ENCODE data around the gene PPM1H. TPM values are rescaled to one million over a fixed set of nuclear protein-coding genes. Genes with fewer than 3 reads are reported as not detected.

Gene PPM1H
- polyA plus RNA-seq, 1 of the 3 experiments (the other 2 are of a cell fraction) = 0.13 TPM

- H3K79me2 ChIP-seq (ENCODE audit: insufficient read depth) = no peaks in the 10 kb centered on the region
- no peak overlapping the region for H2AFZ ChIP-seq (ENCODE audit: low read depth)
- ChIA-PET CTCF (no interaction called here), POLR2A (interaction anchor here (0.6 kb wide), 1 partner anchor 10 kb away, joined by 3 read pairs; no protein-coding TSS in a partner anchor)
- no peak overlapping the region for H3K4me2 ChIP-seq
- no peaks in the 10 kb centered on the region for H3K4me1 ChIP-seq (ENCODE audit: control insufficient read depth in 1 of 2, insufficient read depth in 2 of 2, low read depth in 1 of 2, low read length in 1 of 2)
- H4K20me1 ChIP-seq (ENCODE audit: insufficient read depth) = no peaks in the 10 kb centered on the region
- no peaks in the 10 kb centered on the region for H3K27me3 ChIP-seq (ENCODE audit: insufficient read depth)
- 78% methylated on average over 4 of the region's 6 CpGs for WGBS (ENCODE audit: low lambda C conversion rate)
- TF ChIP-seq POLR2AphosphoS5 (IDR thresholded peaks at IDR 0.05; ENCODE audit: low read depth, low read length) = no peak
- TF ChIP-seq MEF2A (IDR thresholded peaks at IDR 0.05; ENCODE audit: borderline replicate concordance, low read depth) = no peak
- no peak for TF ChIP-seq GATA2 (CRISPR knock-in tag; IDR thresholded peaks at IDR 0.05)
- TF ChIP-seq ZBTB33 (IDR thresholded peaks at IDR 0.05; ENCODE audit: borderline replicate concordance, low read depth) = no peak
- no peaks in the 10 kb centered on the region for H3F3A ChIP-seq (replicated peaks; ENCODE audit: insufficient read depth)
- H3K9ac ChIP-seq = no peak overlapping the region
- no peak overlapping the region for H3K27ac ChIP-seq (ENCODE audit: low read depth in 2 of 2, low read length in 1 of 2)
- H3K9me3 ChIP-seq = no peaks in the 10 kb centered on the region
- DNase-seq = no peak
- no peaks in the 10 kb centered on the region for H3K36me3 ChIP-seq (replicated peaks in 1 of 2; ENCODE audit: control insufficient read depth in 1 of 2, insufficient read depth in 2 of 2, low read length in 1 of 2)
- H3K9me2 ChIP-seq = no peaks in the 10 kb centered on the region
- H3K4me3 ChIP-seq (ENCODE audit: low read depth in 2 of 2, low read length in 1 of 2) = no peak overlapping the region
Measured at GRCh38 chr12:62656591-62657362, 278.2 kb downstream of the PPM1H start.

- Histone ChIP-seq H3K9me2 (no peaks in the 10 kb centered on the region), H3K9me3 (no peaks in the 10 kb centered on the region), H3K9ac (no peak overlapping the region), H3K79me2 (ENCODE audit: insufficient read depth) (no peaks in the 10 kb centered on the region), H2AFZ (ENCODE audit: low read depth) (no peak overlapping the region), H3F3A (replicated peaks; ENCODE audit: insufficient read depth) (no peaks in the 10 kb centered on the region), H3K4me3 (ENCODE audit: low read depth in 2 of 2, low read length in 1 of 2) (no peak overlapping the region), H3K27ac (ENCODE audit: low read depth in 2 of 2, low read length in 1 of 2) (no peak overlapping the region), H4K20me1 (ENCODE audit: insufficient read depth) (no peaks in the 10 kb centered on the region), H3K36me3 (replicated peaks in 1 of 2; ENCODE audit: control insufficient read depth in 1 of 2, insufficient read depth in 2 of 2, low read length in 1 of 2) (no peaks in the 10 kb centered on the region), H3K27me3 (ENCODE audit: insufficient read depth) (no peaks in the 10 kb centered on the region), H3K4me2 (no peak overlapping the region), H3K4me1 (ENCODE audit: control insufficient read depth in 1 of 2, insufficient read depth in 2 of 2, low read depth in 1 of 2, low read length in 1 of 2) (no peaks in the 10 kb centered on the region)
- CTCF ChIA-PET = interaction anchor here (1.6 kb wide), 1 partner anchor 139 kb away, joined by 5 read pairs; no protein-coding TSS in a partner anchor
- DNase-seq = no peak
- WGBS (ENCODE audit: low lambda C conversion rate) = 85% methylated on average over 7 of the region's 8 CpGs
- POLR2A ChIA-PET = no interaction called here
- TF ChIP-seq EP300 (IDR thresholded peaks at IDR 0.05; ENCODE audit: borderline replicate concordance in 1 of 2, low read depth in 1 of 2, low read length in 1 of 2) (no peak), RXRA (IDR thresholded peaks at IDR 0.05; ENCODE audit: borderline replicate concordance, low read depth) (no peak), SIN3A (IDR thresholded peaks at IDR 0.05; ENCODE audit: borderline replicate concordance, low read depth, low read length) (no peak), ZBTB33 (IDR thresholded peaks at IDR 0.05; ENCODE audit: borderline replicate concordance, low read depth) (no peak), MEF2A (IDR thresholded peaks at IDR 0.05; ENCODE audit: borderline replicate concordance, low read depth) (no peak), CHD2 (IDR thresholded peaks at IDR 0.05; ENCODE audit: low read length, partially characterized antibody) (no peak), CTCF (IDR thresholded peaks at IDR 0.05) (no peak), RCOR1 (IDR thresholded peaks at IDR 0.05; ENCODE audit: low read length) (no peak), SMC3 (IDR thresholded peaks at IDR 0.05; ENCODE audit: low read depth, low read length) (no peak), TCF12 (IDR thresholded peaks at IDR 0.05) (no peak), TAF1 (IDR thresholded peaks at IDR 0.05; ENCODE audit: borderline replicate concordance, low read depth, low read length) (no peak), USF1 (IDR thresholded peaks at IDR 0.05; ENCODE audit: borderline replicate concordance, low read depth) (no peak), PBX3 (IDR thresholded peaks at IDR 0.05) (no peak), FOXJ3 (CRISPR knock-in tag; IDR thresholded peaks at IDR 0.05) (no peak), TEAD4 (IDR thresholded peaks at IDR 0.05; ENCODE audit: borderline replicate concordance, insufficient read depth) (no peak), JUND (IDR thresholded peaks at IDR 0.05) (no peak)
Measured at GRCh38 chr12:62655666-62656151, 279.2 kb downstream of the PPM1H start.
